Gastroesophageal sphincter (tissue), 3 donors: ENCODE measurements around the gene MCTP1.

Experiments used
- EP300 ChIP-seq: sonication (generic); formaldehyde crosslinking; IDR thresholded peaks from one replicate; pipeline ENCODE4 v1.6.1; 2017; ENCODE audit warnings: antibody characterized with exemption, mild to moderate bottlenecking
- POLR2A ChIP-seq, 2 donors: fragments of 450-650 bp; IDR thresholded peaks; one replicate each; pipeline ENCODE4 v1.6.1; 2017; ENCODE audit warnings: antibody characterized with exemption in 2 of 2, mild to moderate bottlenecking in 2 of 2, moderate library complexity in 1 of 2
- TF ChIP-seq, protein P1 (sequence below), 4 experiments: fragments of 200-600 bp in 2 of 4; fragments of 450-650 bp in 2 of 4; sonication (generic) in 1 of 4; IDR thresholded peaks; one replicate each; pipeline ENCODE4 v1.5.1; 2017 to 2019; ENCODE audit warnings: antibody characterized with exemption in 4 of 4, mild to moderate bottlenecking in 2 of 4, moderate library complexity in 2 of 4

DNA sequence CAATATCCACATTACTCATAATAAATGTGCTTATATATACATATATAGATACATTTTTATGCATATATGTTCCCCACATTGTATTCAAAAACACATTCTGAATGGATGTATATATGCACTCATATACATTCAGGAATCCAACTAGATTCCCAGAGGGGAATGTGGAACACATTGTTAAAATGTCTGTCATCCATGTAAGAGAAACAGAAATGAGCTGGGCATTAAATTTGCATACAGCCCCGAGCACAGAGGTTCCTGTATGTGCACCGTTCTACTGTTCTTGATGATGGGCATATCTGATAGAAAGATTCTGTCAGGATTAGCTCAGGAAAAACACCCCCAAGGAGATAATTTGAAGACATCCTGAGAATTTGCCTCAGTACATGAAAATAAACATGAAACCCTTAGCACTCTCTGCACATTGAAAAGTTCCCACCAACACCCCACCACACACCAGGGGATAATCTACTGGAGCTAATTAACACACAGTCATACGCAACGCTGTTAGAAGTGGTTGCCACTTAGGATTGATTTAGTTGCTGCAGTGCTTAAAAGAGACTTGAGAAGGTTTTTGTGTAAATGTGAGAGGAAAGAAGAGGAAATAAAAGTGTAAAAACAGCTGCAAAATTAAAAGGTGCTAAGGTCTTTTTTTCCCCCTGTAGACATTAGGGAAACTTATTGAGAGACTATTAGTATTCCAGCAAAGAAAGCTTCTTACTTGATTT is 443.1 kb downstream of the MCTP1 start:
- TF ChIP-seq POLR2A (IDR thresholded peaks at IDR 0.05) (no peak), EP300 (no peak)
- TF ChIP-seq, protein P1, sequence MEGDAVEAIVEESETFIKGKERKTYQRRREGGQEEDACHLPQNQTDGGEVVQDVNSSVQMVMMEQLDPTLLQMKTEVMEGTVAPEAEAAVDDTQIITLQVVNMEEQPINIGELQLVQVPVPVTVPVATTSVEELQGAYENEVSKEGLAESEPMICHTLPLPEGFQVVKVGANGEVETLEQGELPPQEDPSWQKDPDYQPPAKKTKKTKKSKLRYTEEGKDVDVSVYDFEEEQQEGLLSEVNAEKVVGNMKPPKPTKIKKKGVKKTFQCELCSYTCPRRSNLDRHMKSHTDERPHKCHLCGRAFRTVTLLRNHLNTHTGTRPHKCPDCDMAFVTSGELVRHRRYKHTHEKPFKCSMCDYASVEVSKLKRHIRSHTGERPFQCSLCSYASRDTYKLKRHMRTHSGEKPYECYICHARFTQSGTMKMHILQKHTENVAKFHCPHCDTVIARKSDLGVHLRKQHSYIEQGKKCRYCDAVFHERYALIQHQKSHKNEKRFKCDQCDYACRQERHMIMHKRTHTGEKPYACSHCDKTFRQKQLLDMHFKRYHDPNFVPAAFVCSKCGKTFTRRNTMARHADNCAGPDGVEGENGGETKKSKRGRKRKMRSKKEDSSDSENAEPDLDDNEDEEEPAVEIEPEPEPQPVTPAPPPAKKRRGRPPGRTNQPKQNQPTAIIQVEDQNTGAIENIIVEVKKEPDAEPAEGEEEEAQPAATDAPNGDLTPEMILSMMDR (IDR thresholded peaks at IDR 0.05) = no peak
